ENCODE data around the gene ARG2.

ARG2 gene

GRCh38 chr14:67619446-67620216 lies at the start of gene ARG2:
ARG2 (plus strand) TSS chr14:67619920; CDS start chr14:67619978, 58 bp downstream.
- peak; percentile 98 for DNase-seq (ENCODE audit: low spot score)

GRCh38 chr14:67570453-67570852 lies 49.3 kb upstream of the ARG2 start:
- no peak for DNase-seq (ENCODE audit: low spot score)

- DNase-seq (ENCODE audit: low spot score): peak; percentile 59
Measured at GRCh38 chr14:67571275-67571990, 48.3 kb upstream of the ARG2 start.

GRCh38 chr14:67571991-67572323 lies 47.8 kb upstream of the ARG2 start:
- DNase-seq (ENCODE audit: low spot score): no peak

GRCh38 chr14:67572608-67573007 lies 47.1 kb upstream of the ARG2 start:
- DNase-seq (ENCODE audit: low spot score): no peak

GRCh38 chr14:67573228-67574010 lies 46.3 kb upstream of the ARG2 start:
- DNase-seq (ENCODE audit: low spot score): no peak

- no peak for DNase-seq (ENCODE audit: low spot score)
Measured at GRCh38 chr14:67574156-67574555, 45.6 kb upstream of the ARG2 start.

GRCh38 chr14:67574806-67575205 lies 44.9 kb upstream of the ARG2 start:
- no peak for DNase-seq (ENCODE audit: low spot score)

GRCh38 chr14:67575684-67576083 lies 44.0 kb upstream of the ARG2 start:
- DNase-seq (ENCODE audit: low spot score): no peak

GRCh38 chr14:67576216-67576955 lies 43.3 kb upstream of the ARG2 start:
- no peak for DNase-seq (ENCODE audit: low spot score)

GRCh38 chr14:67577181-67577808 lies 42.4 kb upstream of the ARG2 start:
- no peak for DNase-seq (ENCODE audit: low spot score)

GRCh38 chr14:67577909-67578749 lies 41.6 kb upstream of the ARG2 start:
- DNase-seq (ENCODE audit: low spot score): no peak

- DNase-seq (ENCODE audit: low spot score): no peak
Measured at GRCh38 chr14:67579040-67579439, 40.7 kb upstream of the ARG2 start.

GRCh38 chr14:67579636-67580035 lies 40.1 kb upstream of the ARG2 start:
- DNase-seq (ENCODE audit: low spot score): no peak

GRCh38 chr14:67580336-67581171 lies 39.2 kb upstream of the ARG2 start:
- no peak for DNase-seq (ENCODE audit: low spot score)

- no peak for DNase-seq (ENCODE audit: low spot score)
Measured at GRCh38 chr14:67581643-67582042, 38.1 kb upstream of the ARG2 start.

- no peak for DNase-seq (ENCODE audit: low spot score)
Measured at GRCh38 chr14:67582061-67582460, 37.7 kb upstream of the ARG2 start.

- peak; percentile 66 for DNase-seq (ENCODE audit: low spot score)
Measured at GRCh38 chr14:67583711-67584644, 35.7 kb upstream of the ARG2 start.

GRCh38 chr14:67584978-67585377 lies 34.7 kb upstream of the ARG2 start:
- no peak for DNase-seq (ENCODE audit: low spot score)

Data from hematopoietic multipotent progenitor cell treated with erythropoietin and hydrocortisone succinate and interleukin-3 and kit ligand, for 15 days (in vitro differentiated cells).